Measurements from ENCODE around the gene KCNK13. TPM values are rescaled to one million over a fixed set of nuclear protein-coding genes. Genes with fewer than 3 reads are reported as not detected.

Gene KCNK13
- total RNA-seq, 1 experiment from 2014 or later = 0.17 TPM

GRCh38 chr14:90027842-90028241 lies 34.0 kb upstream of the KCNK13 start (continued):
- TF ChIP-seq STAT6 (CRISPR knock-in tag; conservative IDR thresholded peaks at IDR 0.05; ENCODE audit: low read depth) (no peak), TCF7 (CRISPR knock-in tag; IDR thresholded peaks at IDR 0.05; ENCODE audit: low read depth) (no peak)
- TF ChIP-seq, protein P1, sequence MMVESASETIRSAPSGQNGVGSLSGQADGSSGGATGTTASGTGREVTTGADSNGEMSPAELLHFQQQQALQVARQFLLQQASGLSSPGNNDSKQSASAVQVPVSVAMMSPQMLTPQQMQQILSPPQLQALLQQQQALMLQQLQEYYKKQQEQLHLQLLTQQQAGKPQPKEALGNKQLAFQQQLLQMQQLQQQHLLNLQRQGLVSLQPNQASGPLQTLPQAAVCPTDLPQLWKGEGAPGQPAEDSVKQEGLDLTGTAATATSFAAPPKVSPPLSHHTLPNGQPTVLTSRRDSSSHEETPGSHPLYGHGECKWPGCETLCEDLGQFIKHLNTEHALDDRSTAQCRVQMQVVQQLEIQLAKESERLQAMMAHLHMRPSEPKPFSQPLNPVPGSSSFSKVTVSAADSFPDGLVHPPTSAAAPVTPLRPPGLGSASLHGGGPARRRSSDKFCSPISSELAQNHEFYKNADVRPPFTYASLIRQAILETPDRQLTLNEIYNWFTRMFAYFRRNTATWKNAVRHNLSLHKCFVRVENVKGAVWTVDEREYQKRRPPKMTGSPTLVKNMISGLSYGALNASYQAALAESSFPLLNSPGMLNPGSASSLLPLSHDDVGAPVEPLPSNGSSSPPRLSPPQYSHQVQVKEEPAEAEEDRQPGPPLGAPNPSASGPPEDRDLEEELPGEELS (CRISPR knock-in tag; IDR thresholded peaks at IDR 0.05) = no peak

GRCh38 chr14:90034156-90034555 lies 27.6 kb upstream of the KCNK13 start:
- POLR2A ChIA-PET = no interaction called here
- Mint-ChIP-seq H3K36me3 (peaks cover 61% of the 10 kb centered on the region), H3K27ac (no peak overlapping the region), H3K4me1 (no peaks in the 10 kb centered on the region), H3K27me3 (ENCODE audit: low read depth) (no peaks in the 10 kb centered on the region), H3K4me3 (no peak overlapping the region), H3K9me3 (0 out of 2 replicates have a peak, but pooled peaks cover 4% of the 10 kb centered on the region)
- CTCF ChIA-PET = interaction anchor here (1.1 kb wide), 1 partner anchor 61 kb away, joined by 3 read pairs; no protein-coding TSS in a partner anchor
- no peak for DNase-seq (ENCODE audit: low spot score)
- no peak for ATAC-seq
- no peak for TF ChIP-seq ZBTB21 (CRISPR knock-in tag; IDR thresholded peaks at IDR 0.05; ENCODE audit: borderline replicate concordance)
- TF ChIP-seq ZNF138 (CRISPR knock-in tag; conservative IDR thresholded peaks at IDR 0.05) = no peak
- no peak for TF ChIP-seq IRF2 (CRISPR knock-in tag; IDR thresholded peaks at IDR 0.05; ENCODE audit: borderline replicate concordance, low read depth)
- no peak for TF ChIP-seq KAT7 (CRISPR knock-in tag; IDR thresholded peaks at IDR 0.05; ENCODE audit: borderline replicate concordance)
- TF ChIP-seq ZNF396 (CRISPR knock-in tag; IDR thresholded peaks at IDR 0.05; ENCODE audit: borderline replicate concordance) = no peak
- TF ChIP-seq TEAD4 (CRISPR knock-in tag; IDR thresholded peaks at IDR 0.05) = no peak
- TF ChIP-seq, protein P2, sequence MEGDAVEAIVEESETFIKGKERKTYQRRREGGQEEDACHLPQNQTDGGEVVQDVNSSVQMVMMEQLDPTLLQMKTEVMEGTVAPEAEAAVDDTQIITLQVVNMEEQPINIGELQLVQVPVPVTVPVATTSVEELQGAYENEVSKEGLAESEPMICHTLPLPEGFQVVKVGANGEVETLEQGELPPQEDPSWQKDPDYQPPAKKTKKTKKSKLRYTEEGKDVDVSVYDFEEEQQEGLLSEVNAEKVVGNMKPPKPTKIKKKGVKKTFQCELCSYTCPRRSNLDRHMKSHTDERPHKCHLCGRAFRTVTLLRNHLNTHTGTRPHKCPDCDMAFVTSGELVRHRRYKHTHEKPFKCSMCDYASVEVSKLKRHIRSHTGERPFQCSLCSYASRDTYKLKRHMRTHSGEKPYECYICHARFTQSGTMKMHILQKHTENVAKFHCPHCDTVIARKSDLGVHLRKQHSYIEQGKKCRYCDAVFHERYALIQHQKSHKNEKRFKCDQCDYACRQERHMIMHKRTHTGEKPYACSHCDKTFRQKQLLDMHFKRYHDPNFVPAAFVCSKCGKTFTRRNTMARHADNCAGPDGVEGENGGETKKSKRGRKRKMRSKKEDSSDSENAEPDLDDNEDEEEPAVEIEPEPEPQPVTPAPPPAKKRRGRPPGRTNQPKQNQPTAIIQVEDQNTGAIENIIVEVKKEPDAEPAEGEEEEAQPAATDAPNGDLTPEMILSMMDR (IDR thresholded peaks at IDR 0.05) = no peak
- TF ChIP-seq, protein P3, sequence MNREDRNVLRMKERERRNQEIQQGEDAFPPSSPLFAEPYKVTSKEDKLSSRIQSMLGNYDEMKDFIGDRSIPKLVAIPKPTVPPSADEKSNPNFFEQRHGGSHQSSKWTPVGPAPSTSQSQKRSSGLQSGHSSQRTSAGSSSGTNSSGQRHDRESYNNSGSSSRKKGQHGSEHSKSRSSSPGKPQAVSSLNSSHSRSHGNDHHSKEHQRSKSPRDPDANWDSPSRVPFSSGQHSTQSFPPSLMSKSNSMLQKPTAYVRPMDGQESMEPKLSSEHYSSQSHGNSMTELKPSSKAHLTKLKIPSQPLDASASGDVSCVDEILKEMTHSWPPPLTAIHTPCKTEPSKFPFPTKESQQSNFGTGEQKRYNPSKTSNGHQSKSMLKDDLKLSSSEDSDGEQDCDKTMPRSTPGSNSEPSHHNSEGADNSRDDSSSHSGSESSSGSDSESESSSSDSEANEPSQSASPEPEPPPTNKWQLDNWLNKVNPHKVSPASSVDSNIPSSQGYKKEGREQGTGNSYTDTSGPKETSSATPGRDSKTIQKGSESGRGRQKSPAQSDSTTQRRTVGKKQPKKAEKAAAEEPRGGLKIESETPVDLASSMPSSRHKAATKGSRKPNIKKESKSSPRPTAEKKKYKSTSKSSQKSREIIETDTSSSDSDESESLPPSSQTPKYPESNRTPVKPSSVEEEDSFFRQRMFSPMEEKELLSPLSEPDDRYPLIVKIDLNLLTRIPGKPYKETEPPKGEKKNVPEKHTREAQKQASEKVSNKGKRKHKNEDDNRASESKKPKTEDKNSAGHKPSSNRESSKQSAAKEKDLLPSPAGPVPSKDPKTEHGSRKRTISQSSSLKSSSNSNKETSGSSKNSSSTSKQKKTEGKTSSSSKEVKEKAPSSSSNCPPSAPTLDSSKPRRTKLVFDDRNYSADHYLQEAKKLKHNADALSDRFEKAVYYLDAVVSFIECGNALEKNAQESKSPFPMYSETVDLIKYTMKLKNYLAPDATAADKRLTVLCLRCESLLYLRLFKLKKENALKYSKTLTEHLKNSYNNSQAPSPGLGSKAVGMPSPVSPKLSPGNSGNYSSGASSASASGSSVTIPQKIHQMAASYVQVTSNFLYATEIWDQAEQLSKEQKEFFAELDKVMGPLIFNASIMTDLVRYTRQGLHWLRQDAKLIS (CRISPR knock-in tag; IDR thresholded peaks at IDR 0.05; ENCODE audit: borderline replicate concordance) = no peak
- no peak for TF ChIP-seq GRHL2 (CRISPR knock-in tag; IDR thresholded peaks at IDR 0.05; ENCODE audit: insufficient replicate concordance, severe bottlenecking)
- TF ChIP-seq ZNF232 (CRISPR knock-in tag; IDR thresholded peaks at IDR 0.05) = no peak
- TF ChIP-seq OVOL2 (CRISPR knock-in tag; IDR thresholded peaks at IDR 0.05; ENCODE audit: borderline replicate concordance) = no peak
- no peak for TF ChIP-seq ATF2 (CRISPR knock-in tag; IDR thresholded peaks at IDR 0.05; ENCODE audit: borderline replicate concordance, low read depth)
- TF ChIP-seq SP1 (CRISPR knock-in tag; conservative IDR thresholded peaks at IDR 0.05) = no peak
- TF ChIP-seq ZNF219 (CRISPR knock-in tag; IDR thresholded peaks at IDR 0.05; ENCODE audit: borderline replicate concordance) = no peak
- no peak for TF ChIP-seq TEAD1 (CRISPR knock-in tag; IDR thresholded peaks at IDR 0.05)
- TF ChIP-seq NFE2L1 (CRISPR knock-in tag; IDR thresholded peaks at IDR 0.05) = no peak
